Measurements from ENCODE around the gene KLHL30. TPM values are rescaled to one million over a fixed set of nuclear protein-coding genes. Genes with fewer than 3 reads are reported as not detected.
"Not testable (repeated sequence)": the region's sequence is repeated elsewhere in the genome, so short reads cannot be mapped to it uniquely, and the experiment has no call there.

KLHL30 gene
- total RNA-seq, 1 donor from 2014 or later, result 0.25 TPM

GRCh38 chr2:238113611-238114010 lies 24.9 kb upstream of the KLHL30 start:
- intact Hi-C loops (cut with DNase I), result no loop called here

GRCh38 chr2:238114331-238114841 lies 24.1 kb upstream of the KLHL30 start:
- H3K9me3 ChIP-seq, result no peaks in the 10 kb centered on the region

More at GRCh38 chr2:238113611-238114010, 24.9 kb upstream of the KLHL30 start:
- Histone ChIP-seq H3K27me3 (no peaks in the 10 kb centered on the region), H3K4me1 (no peaks in the 10 kb centered on the region), H3K27ac (no peak overlapping the region), H3K4me3 (no peak overlapping the region), H3K36me3 (no peaks in the 10 kb centered on the region), H3K9me3 (no peaks in the 10 kb centered on the region)
- TF ChIP-seq POLR2A (IDR thresholded peaks at IDR 0.05) (no peak), POLR2AphosphoS5 (IDR thresholded peaks at IDR 0.05; ENCODE audit: insufficient read depth in 1 of 2, low read depth in 1 of 2) (no peak), CTCF (IDR thresholded peaks at IDR 0.05) (no peak)
- no peak for DNase-seq (ENCODE audit: extremely low spot score in 2 of 2)

GRCh38 chr2:238114851-238115660 lies 23.4 kb upstream of the KLHL30 start:
- no peak for DNase-seq (ENCODE audit: extremely low spot score in 2 of 2)
- Histone ChIP-seq H3K27me3 (no peaks in the 10 kb centered on the region), H3K9me3 (no peaks in the 10 kb centered on the region), H3K4me3 (no peak overlapping the region), H3K27ac (no peak overlapping the region), H3K36me3 (no peaks in the 10 kb centered on the region), H3K4me1 (no peaks in the 10 kb centered on the region)
- TF ChIP-seq POLR2A (IDR thresholded peaks at IDR 0.05) (no peak), POLR2AphosphoS5 (IDR thresholded peaks at IDR 0.05; ENCODE audit: insufficient read depth in 1 of 2, low read depth in 1 of 2) (no peak), CTCF (IDR thresholded peaks at IDR 0.05) (no peak)
- intact Hi-C loops (cut with DNase I), result no loop called here

More at GRCh38 chr2:238114331-238114841, 24.1 kb upstream of the KLHL30 start:
- Histone ChIP-seq H3K4me3 (no peak overlapping the region), H3K27ac (no peak overlapping the region), H3K4me1 (no peaks in the 10 kb centered on the region), H3K27me3 (no peaks in the 10 kb centered on the region), H3K36me3 (no peaks in the 10 kb centered on the region)
- no peak for TF ChIP-seq POLR2A (IDR thresholded peaks at IDR 0.05)
- TF ChIP-seq POLR2AphosphoS5 (IDR thresholded peaks at IDR 0.05; ENCODE audit: insufficient read depth in 1 of 2, low read depth in 1 of 2), result no peak
- TF ChIP-seq CTCF (IDR thresholded peaks at IDR 0.05), result no peak
- DNase-seq (ENCODE audit: extremely low spot score in 2 of 2), result no peak
- intact Hi-C loops (cut with DNase I), result no loop called here

GRCh38 chr2:238115709-238116108 lies 22.8 kb upstream of the KLHL30 start:
- intact Hi-C loops (cut with DNase I); H3K27me3 ChIP-seq; H3K9me3 ChIP-seq; H3K27ac ChIP-seq; H3K36me3 ChIP-seq; DNase-seq (ENCODE audit: extremely low spot score in 2 of 2); H3K4me1 ChIP-seq; H3K4me3 ChIP-seq: not testable (repeated sequence)

- TF ChIP-seq POLR2A (IDR thresholded peaks at IDR 0.05) (no peak), CTCF (IDR thresholded peaks at IDR 0.05) (no peak)
- no peaks in the 10 kb centered on the region for H3K36me3 ChIP-seq
- H3K27me3 ChIP-seq, result no peaks in the 10 kb centered on the region
- H3K4me3 ChIP-seq, result no peak overlapping the region
- H3K27ac ChIP-seq, result no peak overlapping the region
- intact Hi-C loops (cut with DNase I), result no loop called here
- no peaks in the 10 kb centered on the region for H3K4me1 ChIP-seq
- DNase-seq (ENCODE audit: extremely low spot score in 2 of 2), result no peak
- no peaks in the 10 kb centered on the region for H3K9me3 ChIP-seq
These were observed 21.9 kb upstream of the KLHL30 start for GRCh38 chr2:238116298-238117198.

Data from vagina (tissue), 2 donors.